HG03460 (cell line): ENCODE measurements around the gene KNDC1.
"Not testable (repeated sequence)": the region's sequence is repeated elsewhere in the genome, so short reads cannot be mapped to it uniquely, and the experiment has no call there.

ENCODE experiments used
- ATAC-seq: cut with Tn5 transposase; IDR thresholded peaks from one replicate; pipeline ENCODE4 v1.9.1; 2021; ENCODE audit not compliant: unreplicated experiment

The KNDC1 gene

DNA sequence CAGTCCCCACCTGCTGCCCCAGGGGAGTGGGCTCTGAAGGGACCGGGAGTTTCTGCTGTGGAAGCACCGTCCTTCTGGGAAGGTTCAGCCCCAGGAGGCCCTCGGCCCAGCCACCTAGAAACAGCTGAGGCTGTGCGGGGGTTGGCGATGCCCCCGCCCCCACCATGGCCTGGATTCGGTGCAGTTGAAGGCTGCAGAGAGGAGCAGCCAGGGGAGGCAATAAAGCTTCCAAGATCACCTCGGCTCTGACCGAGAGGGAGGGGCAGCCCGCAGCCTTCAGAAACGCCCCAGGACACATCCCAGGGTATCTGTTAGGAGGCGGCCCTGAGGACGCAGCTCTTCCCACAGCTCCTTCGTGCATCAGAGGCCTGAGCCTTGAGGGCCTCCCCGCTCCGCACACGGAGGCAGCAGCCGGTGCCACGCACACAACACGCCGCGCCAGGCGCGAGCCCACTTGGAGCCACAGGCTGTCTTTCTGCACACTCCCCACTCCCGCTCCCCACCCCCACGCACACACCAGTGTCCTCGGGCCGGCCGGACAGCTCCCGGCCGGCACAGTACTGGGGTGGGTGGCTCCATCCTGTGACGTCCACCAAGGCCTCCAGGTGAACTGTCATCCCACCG, 1.6 kb downstream of the KNDC1 start:
- ATAC-seq, result no peak

DNA sequence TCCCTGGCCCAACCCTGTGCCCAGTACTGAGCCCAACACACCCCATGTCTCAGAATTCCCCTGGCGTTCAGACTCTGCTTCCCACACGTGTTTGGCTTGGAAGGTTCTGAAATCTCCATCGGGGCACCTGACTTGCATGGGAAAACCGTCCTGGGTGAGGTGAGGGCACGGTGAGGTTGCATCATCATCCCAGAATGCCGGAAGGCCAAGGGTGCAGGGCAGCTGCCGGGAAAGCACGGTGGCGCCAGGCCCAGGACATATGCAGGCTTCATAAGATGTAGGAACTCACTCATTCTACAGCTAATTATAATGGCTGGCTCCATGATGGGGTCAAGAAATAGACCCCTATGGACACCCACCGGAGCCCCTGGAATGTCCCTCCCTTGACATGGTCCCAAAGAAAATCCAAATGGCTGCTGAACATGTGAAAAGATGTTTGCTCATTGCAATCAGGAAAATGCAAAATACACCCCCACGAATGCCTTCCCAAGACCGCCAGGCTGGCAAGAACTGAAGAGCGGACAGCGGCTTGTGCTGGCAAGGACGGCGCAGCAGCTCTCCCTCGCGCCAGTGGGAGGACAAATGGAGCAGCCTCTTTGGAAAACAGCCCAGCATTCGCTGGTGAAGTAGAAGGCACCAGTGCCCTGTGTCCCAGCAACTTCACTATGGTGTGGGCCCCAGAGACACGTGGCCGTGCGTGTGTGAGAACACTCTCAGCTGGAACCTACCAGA, 2.3 kb downstream of the KNDC1 start:
- ATAC-seq, result no peak

DNA sequence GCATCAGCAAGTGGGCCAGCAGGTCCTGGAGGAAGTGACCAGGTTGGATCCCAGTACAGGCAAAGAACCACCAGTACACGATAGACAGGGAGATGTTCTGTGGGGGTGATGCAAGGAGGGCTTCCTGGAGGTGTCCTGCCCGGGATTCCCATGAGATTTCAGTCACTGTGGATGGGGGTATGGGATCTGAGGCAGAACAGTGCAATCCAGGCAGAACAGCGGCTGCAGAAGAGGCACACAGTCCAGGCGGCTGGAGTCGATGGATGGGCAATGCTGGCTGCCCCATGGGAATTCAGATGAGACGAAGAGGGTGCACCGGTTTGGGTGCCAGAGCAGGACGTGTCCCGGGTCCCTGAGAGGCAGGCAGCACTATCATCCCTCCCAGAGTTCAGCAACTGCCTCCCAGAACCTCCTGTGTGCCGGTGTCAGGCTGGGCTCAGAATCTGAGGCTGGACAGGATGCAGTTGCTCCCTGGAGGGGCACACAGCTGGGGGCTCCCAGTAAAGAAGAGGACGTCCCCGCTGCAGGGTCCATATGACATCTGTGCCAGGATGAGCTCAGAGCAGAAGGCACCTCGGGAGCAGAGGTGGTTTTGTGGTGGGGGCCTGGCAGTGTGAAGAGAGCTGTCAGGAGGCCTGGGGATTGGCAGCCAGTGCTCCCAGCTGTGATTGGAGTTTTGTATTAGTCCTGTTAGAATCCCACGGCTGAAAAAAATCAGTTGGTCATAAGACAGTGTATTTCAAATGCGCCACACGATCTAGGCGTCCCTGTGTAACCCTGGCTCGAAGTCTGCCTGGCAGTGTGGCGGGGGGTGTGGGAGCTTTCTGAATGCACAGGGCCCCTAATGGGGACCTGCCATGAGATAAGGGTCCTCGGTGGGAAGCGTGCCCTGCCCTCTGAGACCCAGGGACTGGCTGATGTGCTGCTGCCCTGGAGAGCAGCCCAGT, 3.2 kb downstream of the KNDC1 start:
- ATAC-seq, result no peak

DNA sequence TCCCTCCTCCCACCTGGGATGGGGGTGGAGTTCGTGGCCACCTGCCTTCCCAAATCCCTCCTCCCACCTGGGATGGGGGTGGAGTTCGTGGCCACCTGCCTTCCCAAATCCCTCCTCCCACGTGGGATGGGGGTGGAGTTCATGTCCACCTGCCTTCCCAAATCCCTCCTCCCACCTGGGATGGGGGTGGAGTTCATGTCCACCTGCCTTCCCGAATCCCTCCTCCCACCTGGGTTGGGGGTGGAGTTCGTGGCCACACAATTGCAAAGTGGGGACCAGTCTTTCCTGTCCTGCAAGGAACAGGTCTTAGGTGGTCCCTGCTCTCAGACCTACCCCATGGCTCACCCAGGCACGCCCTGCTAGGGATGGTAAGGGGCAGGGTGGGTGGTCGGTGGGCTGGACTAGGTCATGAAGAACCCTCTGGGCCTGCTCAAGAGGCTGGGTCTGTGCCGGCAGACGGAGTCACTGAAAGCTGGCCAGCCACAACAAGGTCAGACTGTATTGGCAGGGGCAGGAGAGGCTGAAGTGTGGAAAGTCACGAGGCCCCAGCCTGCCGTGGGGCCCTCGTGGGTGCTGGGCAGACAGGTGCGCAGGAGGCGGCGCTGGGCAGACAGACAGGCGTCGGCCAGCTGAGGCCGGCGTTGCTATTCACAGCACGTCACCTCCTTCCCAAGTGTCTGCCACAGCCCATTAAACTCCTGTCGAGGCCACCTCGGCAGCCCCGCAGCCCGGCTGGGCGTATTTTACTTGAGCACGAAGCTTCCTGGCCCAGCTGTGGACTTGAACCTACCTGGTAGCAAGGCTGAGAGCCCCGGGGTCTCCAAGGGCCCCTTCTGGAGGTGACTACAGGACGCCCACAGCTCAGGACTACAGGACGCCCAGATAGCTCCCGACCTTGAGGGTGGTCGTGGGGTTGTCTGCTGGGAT, 4.1 kb downstream of the KNDC1 start:
- ATAC-seq, result no peak

DNA sequence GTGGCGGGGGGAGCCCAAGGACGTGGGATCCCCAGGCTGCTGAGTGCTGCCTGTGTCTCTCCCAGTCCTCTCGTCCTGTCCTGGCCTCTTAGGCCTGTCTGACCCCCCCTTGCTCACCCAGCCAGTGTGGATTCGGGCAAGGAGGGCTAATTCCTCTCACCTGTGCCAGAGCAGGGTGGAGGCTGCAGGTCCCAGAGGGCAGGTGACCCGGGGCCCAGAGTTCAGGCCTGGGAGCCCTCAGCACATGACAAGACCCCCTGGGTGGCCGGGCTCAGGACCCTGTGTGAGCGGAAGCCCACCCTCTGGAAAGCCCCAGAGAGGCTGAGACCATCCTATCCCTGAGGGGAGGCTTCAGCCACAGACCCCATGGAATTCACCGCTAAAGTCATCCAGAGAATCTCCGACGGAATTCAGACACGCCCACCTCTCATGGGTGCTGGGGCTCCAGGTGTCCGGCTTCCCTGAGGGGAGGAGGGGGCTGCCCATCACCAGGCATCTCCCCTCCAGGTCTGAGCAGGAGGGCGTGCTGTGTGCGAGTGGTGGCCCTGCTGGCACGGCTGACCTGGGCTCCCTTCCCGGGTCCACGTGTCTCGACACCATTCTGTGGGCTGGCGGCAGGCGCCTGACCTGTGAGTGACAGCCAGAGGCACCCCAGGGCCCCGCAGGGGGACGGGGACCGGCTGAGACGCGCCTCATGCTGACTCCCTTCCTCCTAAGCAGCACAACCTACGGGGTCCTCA, 5.0 kb downstream of the KNDC1 start:
- ATAC-seq, result no peak

DNA sequence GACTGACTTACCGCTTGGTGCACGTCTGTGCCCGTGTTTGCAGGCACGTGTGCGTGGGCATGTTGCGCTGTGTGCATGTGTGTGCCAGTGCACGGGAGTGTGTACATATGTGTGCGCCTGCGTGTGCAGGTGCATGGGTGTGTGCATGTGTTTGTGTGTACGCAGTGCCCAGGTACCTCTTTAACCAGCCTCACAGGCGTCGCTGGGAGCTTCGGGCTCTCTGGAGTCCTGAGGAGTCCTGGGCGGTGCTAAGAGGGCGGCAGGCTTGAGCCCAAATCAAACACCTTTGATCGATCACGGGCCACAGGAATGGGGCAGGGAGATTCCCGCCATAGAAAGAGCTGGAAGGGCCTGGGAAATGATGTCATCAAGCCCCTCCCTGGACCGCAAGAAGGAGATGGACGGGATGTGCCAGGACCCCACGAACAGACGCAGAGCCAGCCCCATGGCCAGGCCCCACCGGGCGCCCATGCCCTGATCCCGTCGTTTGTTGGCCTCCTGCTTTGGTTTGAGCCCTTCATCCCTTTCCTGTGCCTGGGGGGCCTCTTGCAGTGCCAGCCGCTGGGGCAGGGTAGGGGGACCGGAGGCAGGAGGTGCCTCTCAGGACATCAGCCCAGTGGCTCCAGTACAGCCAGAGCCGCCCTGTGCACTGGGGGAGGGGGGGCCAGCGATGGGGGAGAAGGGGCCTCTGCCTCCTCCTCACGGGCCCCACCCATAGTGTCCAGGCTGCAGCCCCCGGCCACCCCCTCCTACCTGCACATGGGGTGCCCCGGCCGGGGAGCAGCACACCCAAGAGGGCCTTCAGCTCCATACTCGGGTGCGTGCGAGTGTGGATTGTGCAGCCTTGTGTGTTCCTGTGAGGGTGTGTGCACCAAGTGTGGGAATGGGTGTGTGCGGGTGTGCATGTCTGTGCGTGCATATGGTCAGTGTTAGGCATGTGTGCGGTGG, 5.8 kb downstream of the KNDC1 start:
- no peak for ATAC-seq

DNA sequence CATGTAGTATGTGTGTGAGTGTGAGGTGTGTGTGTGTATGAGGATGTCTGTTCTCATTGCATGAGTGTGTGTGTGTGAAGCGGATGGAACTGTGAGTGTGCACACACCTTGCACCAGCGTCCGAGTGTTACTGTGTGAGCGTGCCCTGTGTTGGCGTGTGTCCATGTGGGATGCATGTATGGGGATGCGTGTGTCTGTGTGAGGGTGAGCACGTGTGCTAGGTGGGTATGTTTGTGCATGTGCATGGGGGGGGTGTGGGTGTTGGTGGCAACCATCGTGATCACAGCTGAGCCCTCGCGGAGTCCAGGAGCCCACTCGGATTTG, 6.4 kb downstream of the KNDC1 start:
- ATAC-seq, result no peak

DNA sequence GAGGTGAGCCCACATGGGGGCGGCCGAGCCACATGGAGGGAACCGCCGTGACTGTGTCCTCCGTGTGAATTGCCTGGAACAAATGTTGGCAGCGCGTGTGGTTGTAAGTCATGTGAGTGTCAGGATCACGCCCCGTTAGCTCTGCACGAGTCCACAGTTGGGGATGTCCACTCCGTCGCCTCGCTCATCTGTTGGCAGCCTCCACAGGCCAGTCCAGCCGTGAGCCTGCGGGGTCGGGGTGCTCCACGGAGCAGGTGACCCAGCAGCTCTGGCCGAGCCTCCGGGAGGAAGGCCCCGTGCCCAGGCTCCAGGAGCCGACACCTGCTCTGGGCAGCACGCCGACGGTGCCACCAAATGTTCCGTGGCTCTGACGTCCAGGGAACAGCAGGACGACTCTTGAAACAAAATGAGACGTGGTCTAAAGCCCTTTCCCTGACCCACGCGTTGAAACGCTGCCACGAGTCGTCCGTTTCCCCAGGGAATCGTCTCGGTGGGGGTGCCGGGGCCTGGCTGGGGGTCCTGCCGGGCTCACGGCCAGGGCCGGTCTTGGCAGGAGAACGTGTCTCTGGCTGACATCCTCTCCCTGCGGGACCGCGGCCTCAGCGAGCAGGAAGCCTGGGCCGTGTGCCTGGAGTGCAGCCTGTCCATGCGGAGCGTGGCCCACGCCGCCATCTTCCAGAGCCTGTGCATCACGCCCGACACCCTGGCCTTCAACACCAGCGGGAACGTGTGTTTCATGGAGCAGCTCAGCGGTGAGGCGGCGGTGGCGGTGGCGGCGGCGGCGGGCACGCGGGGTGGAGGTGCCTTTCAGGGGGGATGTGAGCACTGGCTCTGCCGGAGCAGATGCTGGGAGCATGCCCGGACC, 7.0 kb downstream of the KNDC1 start:
- no peak for ATAC-seq

DNA sequence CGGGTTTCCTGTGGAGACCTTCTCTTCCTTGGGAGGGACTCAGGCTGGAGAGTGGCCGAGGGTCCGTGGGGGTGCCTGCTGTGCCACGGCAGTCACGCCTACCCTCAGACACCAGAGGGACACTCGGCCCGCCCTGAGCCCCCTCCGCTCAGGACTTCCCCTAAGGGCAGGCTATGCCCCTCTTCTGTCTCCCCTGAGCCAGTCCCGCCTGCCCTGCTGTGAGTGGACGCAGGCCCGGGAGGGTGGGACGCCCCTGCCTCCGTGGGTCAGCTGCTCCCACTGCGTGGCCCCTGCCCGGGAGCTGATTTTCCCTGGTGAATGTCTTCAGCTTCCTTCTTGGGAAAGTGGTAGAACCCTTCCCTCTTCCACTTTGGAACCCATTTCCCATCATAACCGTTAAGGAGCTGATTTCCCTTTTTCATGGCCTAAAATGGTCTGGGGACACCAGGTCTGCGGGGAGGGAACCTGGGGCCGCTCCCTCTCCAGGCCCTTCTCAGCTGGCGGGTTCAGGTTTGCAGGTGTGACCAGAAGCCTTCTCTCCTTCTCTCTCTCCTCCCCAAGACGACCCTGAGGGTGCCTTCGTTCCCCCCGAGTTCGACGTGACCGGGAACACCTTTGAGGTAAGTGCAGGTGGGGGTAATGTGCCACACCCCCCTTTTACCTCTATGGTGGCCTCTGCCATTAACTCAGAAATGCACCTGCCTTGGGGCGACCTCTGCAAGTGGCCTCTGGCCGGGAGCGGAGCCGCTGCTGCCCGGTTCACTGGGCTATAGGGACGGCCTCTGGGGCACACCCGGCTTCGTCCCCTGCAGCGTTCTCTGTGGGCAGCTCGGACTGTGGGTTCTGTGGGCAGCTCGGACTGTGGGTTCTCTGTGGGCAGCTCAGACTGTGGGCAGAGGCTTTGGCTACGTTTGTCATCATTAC, 7.9 kb downstream of the KNDC1 start:
- no peak for ATAC-seq

DNA sequence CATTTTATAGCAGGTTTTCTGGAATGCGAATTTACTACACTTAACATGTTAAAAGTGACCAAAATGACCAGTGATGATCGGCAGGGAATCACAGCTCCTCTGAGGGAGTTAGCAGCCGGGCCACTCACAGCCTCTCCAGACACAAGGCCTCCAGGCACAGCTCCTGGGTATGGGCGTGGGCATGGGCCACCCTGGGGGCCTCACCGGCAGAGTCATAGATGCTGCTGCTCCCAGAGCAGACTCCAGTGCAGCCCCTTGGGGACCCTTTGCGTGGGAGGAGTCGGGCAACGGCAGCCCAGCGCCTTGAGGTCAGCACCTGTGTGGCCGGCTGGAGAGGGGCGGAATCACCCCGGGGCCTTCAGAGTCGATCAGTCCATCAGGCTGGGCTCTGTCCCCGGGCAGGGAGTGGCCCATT, 8.6 kb downstream of the KNDC1 start:
- ATAC-seq, result no peak

DNA sequence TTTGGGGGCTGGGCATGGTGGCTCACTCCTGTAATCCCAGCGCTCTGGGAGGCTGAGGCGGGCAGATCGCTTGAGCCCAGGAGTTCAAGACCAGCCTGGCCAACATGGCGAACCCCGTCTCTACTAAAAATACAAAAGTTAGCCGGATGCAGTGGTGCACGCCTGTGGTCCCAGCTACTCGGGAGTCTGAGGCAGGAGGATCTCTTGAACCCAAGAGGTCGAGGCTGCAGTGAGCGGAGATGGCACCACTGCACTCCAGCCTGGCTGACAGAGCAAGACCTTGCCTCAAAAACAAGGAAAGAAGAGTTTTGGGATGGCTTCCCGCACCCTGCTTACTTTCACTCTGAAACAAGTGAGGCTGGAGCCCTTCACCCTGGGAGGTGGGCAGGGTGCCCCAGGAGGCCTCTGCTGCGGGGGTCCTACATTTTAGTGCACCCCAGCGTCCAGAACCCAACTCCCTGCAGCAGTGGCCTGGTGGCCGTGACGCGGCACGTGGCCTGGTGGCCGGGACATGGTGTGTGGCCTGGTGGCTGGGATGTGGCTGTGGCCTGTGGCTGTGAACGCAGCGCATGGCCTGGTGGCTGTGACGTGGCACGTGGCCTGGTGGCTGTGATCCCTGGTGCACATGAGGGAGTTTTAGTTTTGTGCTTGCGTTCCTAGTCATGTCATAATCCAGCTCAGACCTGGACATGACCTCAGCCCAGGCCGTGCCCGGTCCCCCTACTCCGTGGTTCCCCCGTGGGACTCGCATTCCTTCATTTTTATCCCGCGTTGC, 9.3 kb downstream of the KNDC1 start:
- no peak for ATAC-seq

DNA sequence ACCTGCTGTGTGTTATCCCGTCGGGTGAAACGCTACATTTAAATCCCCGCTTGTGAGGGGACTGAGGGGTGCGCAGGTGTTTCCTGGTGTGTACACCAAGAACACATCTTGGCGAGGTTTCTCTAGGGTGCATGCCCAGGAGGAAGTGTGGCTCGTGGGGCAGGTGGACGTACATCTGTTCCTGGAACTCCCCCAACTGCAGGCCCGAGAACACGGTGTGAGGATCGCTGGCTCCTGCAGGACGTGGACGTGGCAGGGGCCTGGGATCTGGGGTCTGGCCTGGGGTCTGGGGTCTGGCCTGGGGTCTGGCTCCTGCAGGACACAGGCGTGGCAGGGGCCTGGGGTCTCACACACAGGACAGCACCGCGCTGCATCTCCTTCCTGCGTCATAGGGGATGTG, 10.1 kb downstream of the KNDC1 start:
- ATAC-seq, result no peak

DNA sequence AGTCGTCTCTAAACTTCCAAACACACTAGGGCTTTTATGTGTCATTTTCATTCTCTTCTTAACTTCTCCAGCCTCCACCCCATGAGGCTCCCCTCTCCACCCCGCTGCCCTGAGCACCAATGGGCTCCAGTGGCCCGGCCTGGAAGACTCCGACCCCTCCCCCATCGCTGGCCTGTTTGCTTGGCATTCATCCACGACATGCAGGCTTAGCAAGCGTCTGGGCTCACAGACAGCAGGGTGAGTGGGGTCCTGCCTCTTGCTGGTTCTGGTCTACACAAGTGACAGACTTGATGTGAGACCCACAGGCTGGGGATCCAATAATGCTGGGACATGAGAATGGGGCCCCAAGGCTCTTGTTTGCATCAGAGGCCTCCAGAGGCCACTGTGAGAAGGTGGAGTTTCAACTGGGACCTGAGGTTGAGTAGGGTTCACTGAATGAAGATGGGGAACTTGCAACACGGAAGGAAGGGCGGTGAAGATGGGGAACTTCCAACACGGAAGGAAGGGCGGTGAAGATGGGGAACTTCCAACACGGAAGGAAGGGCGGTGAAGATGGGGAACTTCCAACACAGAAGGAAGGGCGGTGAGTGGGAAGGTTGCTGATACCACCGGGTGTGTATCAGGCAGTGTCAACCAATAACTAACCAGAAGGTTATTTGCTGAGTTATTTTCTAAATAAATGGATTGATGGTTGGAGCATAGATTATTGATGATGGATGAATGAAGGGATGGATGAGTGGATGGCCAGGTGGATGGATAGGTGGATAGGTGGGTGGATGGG, 14.0 kb downstream of the KNDC1 start:
- no peak for ATAC-seq

DNA sequence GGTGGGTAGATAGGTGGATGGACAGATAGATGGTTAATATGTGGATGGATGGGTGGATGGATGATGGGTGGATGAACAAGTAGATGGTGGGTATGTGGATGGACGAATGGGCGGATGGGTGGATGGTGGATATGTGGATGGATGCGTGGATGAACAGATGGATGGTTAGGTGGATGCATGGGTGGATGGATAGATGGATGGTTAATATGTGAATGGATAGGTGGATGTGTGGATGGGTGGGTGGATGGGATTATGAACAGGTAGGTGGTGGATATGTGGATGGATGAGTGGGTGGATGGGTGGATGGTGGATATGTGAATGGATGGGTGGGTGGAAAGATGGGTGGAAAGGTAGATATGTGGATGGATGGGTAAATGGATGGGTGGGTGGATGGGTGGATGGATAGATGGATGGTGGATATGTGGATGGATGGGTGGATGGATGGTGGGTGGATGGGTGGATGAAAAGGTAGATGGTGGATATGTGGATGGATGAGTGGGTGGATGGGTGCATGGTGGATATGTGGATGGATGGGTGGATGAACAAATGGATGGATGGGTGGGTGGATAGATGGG, 14.8 kb downstream of the KNDC1 start:
- no peak for ATAC-seq

DNA sequence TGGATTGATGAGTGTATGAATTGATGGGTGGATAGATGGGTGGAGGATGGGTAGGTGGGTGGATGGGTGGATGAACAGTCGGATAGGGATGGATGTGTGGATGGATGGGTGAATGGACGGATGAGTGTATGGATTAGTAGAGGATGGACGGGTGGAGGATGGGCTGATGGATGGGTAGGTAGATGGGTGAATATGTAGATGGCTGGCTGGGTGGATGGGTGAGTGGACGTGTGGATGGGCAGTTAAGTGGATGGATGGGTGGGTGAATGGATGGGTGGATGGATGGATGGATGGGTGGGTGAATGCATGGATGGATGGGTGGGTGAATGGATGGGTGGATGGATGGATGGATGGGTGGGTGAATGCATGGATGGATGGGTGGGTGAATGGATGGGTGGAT, 15.6 kb downstream of the KNDC1 start:
- ATAC-seq, result not testable (repeated sequence)
